ENCODE results near the gene FLYWCH1. TPM values are rescaled to one million over a fixed set of nuclear protein-coding genes. Genes with fewer than 3 reads are reported as not detected.

FLYWCH1 gene
- total and polyA plus RNA-seq, 4 donors, result 3.9 to 12.2 (median 7.8) TPM

DNA sequence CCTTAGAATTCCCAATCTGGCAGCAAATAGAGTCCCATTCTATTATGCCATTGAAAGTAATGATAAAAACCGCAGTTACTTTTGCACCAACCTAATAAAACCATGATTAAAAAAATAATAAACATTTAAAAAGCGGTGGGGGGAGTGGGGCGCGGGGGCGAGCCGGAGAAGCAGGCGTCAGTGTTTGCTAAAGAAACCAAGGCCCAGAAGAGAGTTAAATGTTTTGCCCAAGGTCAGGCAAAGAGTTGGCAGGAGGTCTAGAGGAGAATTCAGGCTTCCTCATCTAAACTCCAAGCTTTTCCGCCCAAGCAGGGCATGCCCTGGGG is 44.1 kb upstream of the FLYWCH1 start:
- Histone ChIP-seq H3K4me3 (ENCODE audit: low read depth in 1 of 3, low read length in 3 of 3) (peak overlapping the region; percentile 57 to 87 (median 83)), H3K9ac (ENCODE audit: low read depth in 1 of 2, low read length in 2 of 2) (peak overlapping the region in 1 of 2 donors; percentile 74), H3K36me3 (ENCODE audit: control insufficient read depth in 4 of 4, insufficient read depth in 3 of 4, low read depth in 1 of 4, low read length in 3 of 4) (no peaks in the 10 kb centered on the region), H3K27me3 (ENCODE audit: control insufficient read depth in 4 of 4, insufficient read depth in 4 of 4, low read length in 3 of 4) (no peaks in the 10 kb centered on the region), H3K9me3 (ENCODE audit: control insufficient read depth in 4 of 4, low read length in 3 of 4) (no peaks in the 10 kb centered on the region), H3K27ac (ENCODE audit: low read depth in 1 of 2, low read length in 2 of 2) (peak overlapping the region; percentile 85 to 93), H3K4me1 (ENCODE audit: control insufficient read depth in 4 of 4, insufficient read depth in 4 of 4, low read length in 3 of 4) (peaks cover 3 to 5% (median 5%) of the 10 kb centered on the region in 4 donors)
- DNase-seq (ENCODE audit: low spot score), result no peak
- TF ChIP-seq RAD21 (IDR thresholded peaks at IDR 0.05) (no peak), NR2F2 (IDR thresholded peaks at IDR 0.05) (no peak)
- WGBS, result 29% methylated on average over 8 of the region's 8 CpGs

DNA sequence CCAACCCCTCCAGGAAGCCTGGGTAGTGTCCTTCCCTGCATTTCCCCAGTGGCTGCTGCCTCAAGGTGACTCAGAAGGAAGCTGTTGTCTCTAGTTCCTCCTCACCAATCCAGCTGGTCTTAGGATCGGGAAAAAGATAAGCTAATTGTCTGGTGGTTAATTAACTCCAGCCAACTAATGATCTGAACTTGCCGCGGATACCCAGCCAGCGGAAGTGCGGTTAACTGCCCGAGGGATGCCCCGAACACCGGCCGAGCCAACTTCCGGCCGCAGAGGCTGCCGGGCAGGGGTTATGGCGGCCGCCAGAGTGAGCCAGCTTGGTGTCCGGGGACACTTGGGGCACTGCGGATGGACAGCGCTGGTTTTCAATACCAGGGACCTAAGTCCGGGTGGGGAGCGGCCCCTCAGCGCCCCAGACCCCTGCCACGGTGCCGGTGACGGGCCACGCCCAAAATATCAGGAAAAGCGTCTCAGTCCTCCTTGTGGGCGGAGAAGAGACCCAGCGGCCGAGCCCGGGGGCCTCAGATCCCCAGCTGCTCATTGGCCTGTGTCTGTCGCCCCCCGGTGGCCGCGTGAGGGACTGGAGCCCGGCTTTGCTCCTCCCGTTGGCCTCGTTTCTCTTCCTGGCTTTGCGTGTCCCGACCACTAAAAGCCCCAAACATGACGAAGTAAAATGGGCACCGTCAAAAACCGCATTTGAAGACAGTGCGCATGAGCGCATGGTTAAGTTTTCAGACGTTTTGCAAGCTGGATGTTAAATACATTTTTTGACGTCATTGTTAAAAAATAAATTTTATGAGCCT is 43.5 kb upstream of the FLYWCH1 start:
- H3K36me3 ChIP-seq (ENCODE audit: control insufficient read depth in 4 of 4, insufficient read depth in 3 of 4, low read depth in 1 of 4, low read length in 3 of 4), result no peaks in the 10 kb centered on the region

More for the DNA sequence above, 43.5 kb upstream of the FLYWCH1 start:
- DNase-seq (ENCODE audit: low spot score), result peak; percentile 96
- Histone ChIP-seq H3K27ac (ENCODE audit: low read depth in 1 of 2, low read length in 2 of 2) (peak overlapping the region; percentile 85 to 93), H3K4me1 (ENCODE audit: control insufficient read depth in 4 of 4, insufficient read depth in 4 of 4, low read length in 3 of 4) (peaks cover 3 to 5% (median 5%) of the 10 kb centered on the region in 4 donors), H3K4me3 (ENCODE audit: low read depth in 1 of 3, low read length in 3 of 3) (peak overlapping the region; percentile 57 to 87 (median 83)), H3K27me3 (ENCODE audit: control insufficient read depth in 4 of 4, insufficient read depth in 4 of 4, low read length in 3 of 4) (no peaks in the 10 kb centered on the region), H3K9ac (ENCODE audit: low read depth in 1 of 2, low read length in 2 of 2) (peak overlapping the region; percentile 65 to 74), H3K9me3 (ENCODE audit: control insufficient read depth in 4 of 4, low read length in 3 of 4) (no peaks in the 10 kb centered on the region)
- WGBS, result under 1% methylated on average over 45 of the region's 45 CpGs
- peak; percentile 91 to 95 for TF ChIP-seq RAD21 (IDR thresholded peaks at IDR 0.05)
- TF ChIP-seq FOXA1 (IDR thresholded peaks at IDR 0.05), result no peak
- TF ChIP-seq FOXA2 (IDR thresholded peaks at IDR 0.05), result peak; percentile 3
- no peak for TF ChIP-seq JUND (IDR thresholded peaks at IDR 0.05)
- peak in 1 of 2 donors; percentile 13 for TF ChIP-seq HNF4A (conservative IDR thresholded peaks at IDR 0.05)
- TF ChIP-seq, protein P1, sequence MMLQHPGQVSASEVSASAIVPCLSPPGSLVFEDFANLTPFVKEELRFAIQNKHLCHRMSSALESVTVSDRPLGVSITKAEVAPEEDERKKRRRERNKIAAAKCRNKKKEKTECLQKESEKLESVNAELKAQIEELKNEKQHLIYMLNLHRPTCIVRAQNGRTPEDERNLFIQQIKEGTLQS (IDR thresholded peaks at IDR 0.05), result no peak
- TF ChIP-seq GABPA (IDR thresholded peaks at IDR 0.05 in 1 of 2, conservative IDR thresholded peaks at IDR 0.05 in 1 of 2), result peak; percentile 90 to 98
- TF ChIP-seq, protein P2, sequence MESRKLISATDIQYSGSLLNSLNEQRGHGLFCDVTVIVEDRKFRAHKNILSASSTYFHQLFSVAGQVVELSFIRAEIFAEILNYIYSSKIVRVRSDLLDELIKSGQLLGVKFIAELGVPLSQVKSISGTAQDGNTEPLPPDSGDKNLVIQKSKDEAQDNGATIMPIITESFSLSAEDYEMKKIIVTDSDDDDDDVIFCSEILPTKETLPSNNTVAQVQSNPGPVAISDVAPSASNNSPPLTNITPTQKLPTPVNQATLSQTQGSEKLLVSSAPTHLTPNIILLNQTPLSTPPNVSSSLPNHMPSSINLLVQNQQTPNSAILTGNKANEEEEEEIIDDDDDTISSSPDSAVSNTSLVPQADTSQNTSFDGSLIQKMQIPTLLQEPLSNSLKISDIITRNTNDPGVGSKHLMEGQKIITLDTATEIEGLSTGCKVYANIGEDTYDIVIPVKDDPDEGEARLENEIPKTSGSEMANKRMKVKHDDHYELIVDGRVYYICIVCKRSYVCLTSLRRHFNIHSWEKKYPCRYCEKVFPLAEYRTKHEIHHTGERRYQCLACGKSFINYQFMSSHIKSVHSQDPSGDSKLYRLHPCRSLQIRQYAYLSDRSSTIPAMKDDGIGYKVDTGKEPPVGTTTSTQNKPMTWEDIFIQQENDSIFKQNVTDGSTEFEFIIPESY (IDR thresholded peaks at IDR 0.05), result peak; percentile 46
- TF ChIP-seq EGR1 (IDR thresholded peaks at IDR 0.05; ENCODE audit: low read depth in 2 of 2), result peak in 1 of 2 donors; percentile 42
- TF ChIP-seq, protein P3, sequence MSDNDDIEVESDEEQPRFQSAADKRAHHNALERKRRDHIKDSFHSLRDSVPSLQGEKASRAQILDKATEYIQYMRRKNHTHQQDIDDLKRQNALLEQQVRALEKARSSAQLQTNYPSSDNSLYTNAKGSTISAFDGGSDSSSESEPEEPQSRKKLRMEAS (IDR thresholded peaks at IDR 0.05), result peak; percentile 52
- TF ChIP-seq YY1 (IDR thresholded peaks at IDR 0.05), result peak; percentile 99
- TF ChIP-seq HNF4G (IDR thresholded peaks at IDR 0.05), result no peak
- TF ChIP-seq NR2F2 (IDR thresholded peaks at IDR 0.05), result peak; percentile 53
- TF ChIP-seq SP1 (IDR thresholded peaks at IDR 0.05), result no peak
- TF ChIP-seq, protein P4, sequence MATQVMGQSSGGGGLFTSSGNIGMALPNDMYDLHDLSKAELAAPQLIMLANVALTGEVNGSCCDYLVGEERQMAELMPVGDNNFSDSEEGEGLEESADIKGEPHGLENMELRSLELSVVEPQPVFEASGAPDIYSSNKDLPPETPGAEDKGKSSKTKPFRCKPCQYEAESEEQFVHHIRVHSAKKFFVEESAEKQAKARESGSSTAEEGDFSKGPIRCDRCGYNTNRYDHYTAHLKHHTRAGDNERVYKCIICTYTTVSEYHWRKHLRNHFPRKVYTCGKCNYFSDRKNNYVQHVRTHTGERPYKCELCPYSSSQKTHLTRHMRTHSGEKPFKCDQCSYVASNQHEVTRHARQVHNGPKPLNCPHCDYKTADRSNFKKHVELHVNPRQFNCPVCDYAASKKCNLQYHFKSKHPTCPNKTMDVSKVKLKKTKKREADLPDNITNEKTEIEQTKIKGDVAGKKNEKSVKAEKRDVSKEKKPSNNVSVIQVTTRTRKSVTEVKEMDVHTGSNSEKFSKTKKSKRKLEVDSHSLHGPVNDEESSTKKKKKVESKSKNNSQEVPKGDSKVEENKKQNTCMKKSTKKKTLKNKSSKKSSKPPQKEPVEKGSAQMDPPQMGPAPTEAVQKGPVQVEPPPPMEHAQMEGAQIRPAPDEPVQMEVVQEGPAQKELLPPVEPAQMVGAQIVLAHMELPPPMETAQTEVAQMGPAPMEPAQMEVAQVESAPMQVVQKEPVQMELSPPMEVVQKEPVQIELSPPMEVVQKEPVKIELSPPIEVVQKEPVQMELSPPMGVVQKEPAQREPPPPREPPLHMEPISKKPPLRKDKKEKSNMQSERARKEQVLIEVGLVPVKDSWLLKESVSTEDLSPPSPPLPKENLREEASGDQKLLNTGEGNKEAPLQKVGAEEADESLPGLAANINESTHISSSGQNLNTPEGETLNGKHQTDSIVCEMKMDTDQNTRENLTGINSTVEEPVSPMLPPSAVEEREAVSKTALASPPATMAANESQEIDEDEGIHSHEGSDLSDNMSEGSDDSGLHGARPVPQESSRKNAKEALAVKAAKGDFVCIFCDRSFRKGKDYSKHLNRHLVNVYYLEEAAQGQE (IDR thresholded peaks at IDR 0.05), result no peak
- peak in 1 of 2 donors; percentile 42 for TF ChIP-seq RXRA (IDR thresholded peaks at IDR 0.05)
- peak; percentile 92 for TF ChIP-seq CTCF (IDR thresholded peaks at IDR 0.05; ENCODE audit: low read depth, low read length, missing input control)
- TF ChIP-seq TAF1 (conservative IDR thresholded peaks at IDR 0.05), result peak; percentile 44

Data from liver (tissue), 9 donors.